Measurements from ENCODE around the gene ALB.

ALB gene

DNA sequence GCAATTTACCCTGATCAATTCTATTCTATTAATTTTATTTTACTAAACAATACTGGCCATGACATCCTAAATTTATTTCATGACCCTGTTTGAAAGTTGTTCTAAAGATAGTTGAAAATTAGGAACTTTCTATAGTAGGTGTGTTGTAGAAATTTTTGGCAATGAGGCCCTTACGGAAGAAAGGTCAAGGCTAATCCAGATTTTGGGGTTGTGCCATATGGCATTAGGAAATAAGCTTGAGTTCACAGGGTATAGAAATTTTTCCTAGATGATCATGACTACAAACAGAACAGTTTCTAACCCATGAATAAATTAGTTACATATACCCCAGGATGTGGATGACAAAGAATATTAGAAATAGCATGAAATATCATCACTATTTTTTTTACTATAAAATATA, 7.8 kb upstream of the ALB start:
- H3K4me3 ChIP-seq (ENCODE audit: control insufficient read depth, low read depth, low read length), result no peak overlapping the region
- TF ChIP-seq, protein P1, sequence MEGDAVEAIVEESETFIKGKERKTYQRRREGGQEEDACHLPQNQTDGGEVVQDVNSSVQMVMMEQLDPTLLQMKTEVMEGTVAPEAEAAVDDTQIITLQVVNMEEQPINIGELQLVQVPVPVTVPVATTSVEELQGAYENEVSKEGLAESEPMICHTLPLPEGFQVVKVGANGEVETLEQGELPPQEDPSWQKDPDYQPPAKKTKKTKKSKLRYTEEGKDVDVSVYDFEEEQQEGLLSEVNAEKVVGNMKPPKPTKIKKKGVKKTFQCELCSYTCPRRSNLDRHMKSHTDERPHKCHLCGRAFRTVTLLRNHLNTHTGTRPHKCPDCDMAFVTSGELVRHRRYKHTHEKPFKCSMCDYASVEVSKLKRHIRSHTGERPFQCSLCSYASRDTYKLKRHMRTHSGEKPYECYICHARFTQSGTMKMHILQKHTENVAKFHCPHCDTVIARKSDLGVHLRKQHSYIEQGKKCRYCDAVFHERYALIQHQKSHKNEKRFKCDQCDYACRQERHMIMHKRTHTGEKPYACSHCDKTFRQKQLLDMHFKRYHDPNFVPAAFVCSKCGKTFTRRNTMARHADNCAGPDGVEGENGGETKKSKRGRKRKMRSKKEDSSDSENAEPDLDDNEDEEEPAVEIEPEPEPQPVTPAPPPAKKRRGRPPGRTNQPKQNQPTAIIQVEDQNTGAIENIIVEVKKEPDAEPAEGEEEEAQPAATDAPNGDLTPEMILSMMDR (IDR thresholded peaks at IDR 0.05; ENCODE audit: control insufficient read depth, insufficient read depth, low read depth, low read length, missing control alignments), result no peak
- no peak for DNase-seq (ENCODE audit: low read depth)

GRCh38 chr4:73396993-73397972, 6.8 kb upstream of the ALB start:
- H3K4me3 ChIP-seq (ENCODE audit: control insufficient read depth, low read depth, low read length), result no peak overlapping the region
- TF ChIP-seq, protein P1 (IDR thresholded peaks at IDR 0.05; ENCODE audit: control insufficient read depth, insufficient read depth, low read depth, low read length, missing control alignments), result no peak
- DNase-seq (ENCODE audit: low read depth), result no peak

DNA sequence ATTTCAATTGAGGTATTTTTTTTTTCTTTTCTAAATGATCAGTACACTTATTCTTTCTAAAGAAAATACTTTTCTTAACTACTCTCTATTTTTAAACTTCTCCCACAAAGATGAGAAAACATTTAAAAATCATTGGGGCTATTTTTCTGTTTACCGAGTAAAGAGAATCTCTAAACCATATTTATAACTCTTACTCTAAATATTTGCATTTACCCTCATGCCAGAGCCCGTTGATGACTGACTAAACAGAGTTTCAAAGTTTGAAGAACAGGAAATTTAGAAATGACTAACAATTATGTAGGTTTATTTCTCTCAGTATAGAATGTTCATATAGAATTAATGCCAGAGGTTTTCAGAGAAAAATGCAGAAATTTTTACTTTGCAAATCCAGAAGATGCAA, 2.7 kb upstream of the ALB start:
- no peak for DNase-seq (ENCODE audit: low read depth)
- H3K4me3 ChIP-seq (ENCODE audit: control insufficient read depth, low read depth, low read length), result no peak overlapping the region
- TF ChIP-seq, protein P1 (IDR thresholded peaks at IDR 0.05; ENCODE audit: control insufficient read depth, insufficient read depth, low read depth, low read length, missing control alignments), result no peak

- TF ChIP-seq, protein P1 (IDR thresholded peaks at IDR 0.05; ENCODE audit: control insufficient read depth, insufficient read depth, low read depth, low read length, missing control alignments), result no peak
- no peak for DNase-seq (ENCODE audit: low read depth)
These were observed 370 bp downstream of the ALB start for GRCh38 chr4:73404457-73404856.

DNA sequence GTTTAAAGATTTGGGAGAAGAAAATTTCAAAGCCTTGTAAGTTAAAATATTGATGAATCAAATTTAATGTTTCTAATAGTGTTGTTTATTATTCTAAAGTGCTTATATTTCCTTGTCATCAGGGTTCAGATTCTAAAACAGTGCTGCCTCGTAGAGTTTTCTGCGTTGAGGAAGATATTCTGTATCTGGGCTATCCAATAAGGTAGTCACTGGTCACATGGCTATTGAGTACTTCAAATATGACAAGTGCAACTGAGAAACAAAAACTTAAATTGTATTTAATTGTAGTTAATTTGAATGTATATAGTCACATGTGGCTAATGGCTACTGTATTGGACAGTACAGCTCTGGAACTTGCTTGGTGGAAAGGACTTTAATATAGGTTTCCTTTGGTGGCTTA, 1.1 kb downstream of the ALB start:
- DNase-seq (ENCODE audit: low read depth), result no peak
- H3K4me3 ChIP-seq (ENCODE audit: control insufficient read depth, low read depth, low read length), result no peak overlapping the region
- TF ChIP-seq, protein P1 (IDR thresholded peaks at IDR 0.05; ENCODE audit: control insufficient read depth, insufficient read depth, low read depth, low read length, missing control alignments), result no peak

More at GRCh38 chr4:73404457-73404856, 370 bp downstream of the ALB start:
- H3K4me3 ChIP-seq (ENCODE audit: control insufficient read depth, low read depth, low read length), result no peak overlapping the region

DNA sequence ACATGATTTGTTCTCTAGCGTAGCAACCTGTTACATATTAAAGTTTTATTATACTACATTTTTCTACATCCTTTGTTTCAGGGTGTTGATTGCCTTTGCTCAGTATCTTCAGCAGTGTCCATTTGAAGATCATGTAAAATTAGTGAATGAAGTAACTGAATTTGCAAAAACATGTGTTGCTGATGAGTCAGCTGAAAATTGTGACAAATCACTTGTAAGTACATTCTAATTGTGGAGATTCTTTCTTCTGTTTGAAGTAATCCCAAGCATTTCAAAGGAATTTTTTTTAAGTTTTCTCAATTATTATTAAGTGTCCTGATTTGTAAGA, 2.4 kb downstream of the ALB start:
- TF ChIP-seq, protein P1 (IDR thresholded peaks at IDR 0.05; ENCODE audit: control insufficient read depth, insufficient read depth, low read depth, low read length, missing control alignments), result no peak
- no peak for DNase-seq (ENCODE audit: low read depth)
- H3K4me3 ChIP-seq (ENCODE audit: control insufficient read depth, low read depth, low read length), result no peak overlapping the region

Data from AG09309 (cell line).